Measurements from ENCODE around the gene RBM20. TPM values are rescaled to one million over a fixed set of nuclear protein-coding genes. Genes with fewer than 3 reads are reported as not detected.

Gene RBM20
- total RNA-seq, 4 donors from 2014 or later = 1.6 to 18.6 (median 3.2) TPM

DNA sequence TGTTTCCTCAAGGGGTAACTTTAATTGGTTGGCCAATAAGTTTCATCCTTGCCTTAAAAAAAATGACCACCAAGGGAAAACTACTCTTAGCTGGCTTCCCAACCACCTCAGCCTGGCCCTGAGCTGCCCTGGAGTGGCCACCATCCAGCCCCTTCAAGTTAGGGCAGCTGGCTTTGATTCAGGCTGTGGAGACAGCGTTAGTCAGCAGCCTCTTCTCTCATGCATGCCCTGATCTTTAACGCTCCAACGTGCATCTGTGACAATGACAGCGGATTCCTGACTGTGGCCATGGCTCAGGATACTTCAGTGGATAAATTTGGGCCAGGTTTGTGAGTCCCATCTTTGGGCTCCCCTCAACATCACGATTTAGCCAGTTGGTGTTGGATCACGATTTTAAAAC, 111.6 kb downstream of the RBM20 start:
- no peaks in the 10 kb centered on the region for H3K27me3 ChIP-seq
- H3K27ac ChIP-seq = no peak overlapping the region
- no peak overlapping the region for H3K4me3 ChIP-seq
- TF ChIP-seq POLR2A (IDR thresholded peaks at IDR 0.05) (no peak), EP300 (IDR thresholded peaks at IDR 0.05) (no peak), POLR2AphosphoS5 (IDR thresholded peaks at IDR 0.05) (no peak)
- TF ChIP-seq, protein P1, sequence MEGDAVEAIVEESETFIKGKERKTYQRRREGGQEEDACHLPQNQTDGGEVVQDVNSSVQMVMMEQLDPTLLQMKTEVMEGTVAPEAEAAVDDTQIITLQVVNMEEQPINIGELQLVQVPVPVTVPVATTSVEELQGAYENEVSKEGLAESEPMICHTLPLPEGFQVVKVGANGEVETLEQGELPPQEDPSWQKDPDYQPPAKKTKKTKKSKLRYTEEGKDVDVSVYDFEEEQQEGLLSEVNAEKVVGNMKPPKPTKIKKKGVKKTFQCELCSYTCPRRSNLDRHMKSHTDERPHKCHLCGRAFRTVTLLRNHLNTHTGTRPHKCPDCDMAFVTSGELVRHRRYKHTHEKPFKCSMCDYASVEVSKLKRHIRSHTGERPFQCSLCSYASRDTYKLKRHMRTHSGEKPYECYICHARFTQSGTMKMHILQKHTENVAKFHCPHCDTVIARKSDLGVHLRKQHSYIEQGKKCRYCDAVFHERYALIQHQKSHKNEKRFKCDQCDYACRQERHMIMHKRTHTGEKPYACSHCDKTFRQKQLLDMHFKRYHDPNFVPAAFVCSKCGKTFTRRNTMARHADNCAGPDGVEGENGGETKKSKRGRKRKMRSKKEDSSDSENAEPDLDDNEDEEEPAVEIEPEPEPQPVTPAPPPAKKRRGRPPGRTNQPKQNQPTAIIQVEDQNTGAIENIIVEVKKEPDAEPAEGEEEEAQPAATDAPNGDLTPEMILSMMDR (IDR thresholded peaks at IDR 0.05) = no peak
- DNase-seq (ENCODE audit: low spot score in 2 of 2) = no peak
- WGBS = 74% methylated on average over 6 of the region's 6 CpGs
- H3K36me3 ChIP-seq = no peaks in the 10 kb centered on the region
- H3K9me3 ChIP-seq = no peaks in the 10 kb centered on the region
- no peaks in the 10 kb centered on the region for H3K4me1 ChIP-seq

DNA sequence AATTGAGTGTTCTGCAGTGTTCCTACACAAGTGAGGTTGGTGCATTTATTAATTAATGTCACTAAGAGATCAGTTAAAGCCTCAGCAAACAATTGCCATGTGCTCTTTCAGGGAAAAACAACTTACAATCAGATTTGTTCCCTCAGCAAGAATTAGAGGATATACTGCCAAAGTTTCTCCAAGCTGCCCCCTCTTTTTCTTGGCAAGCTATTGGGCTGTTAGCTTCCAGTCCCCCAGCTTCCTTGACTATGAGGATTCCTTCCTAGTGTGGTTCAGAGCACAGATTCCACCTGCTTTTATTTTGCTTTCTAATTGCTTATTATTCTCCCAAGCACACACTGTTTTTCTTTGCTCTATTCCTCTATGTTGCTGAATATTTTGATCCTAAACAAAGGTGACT, 112.7 kb downstream of the RBM20 start:
- Histone ChIP-seq H3K27ac (no peak overlapping the region), H3K36me3 (no peaks in the 10 kb centered on the region), H3K27me3 (no peaks in the 10 kb centered on the region), H3K9me3 (no peaks in the 10 kb centered on the region), H3K4me1 (no peaks in the 10 kb centered on the region), H3K4me3 (no peak overlapping the region)
- DNase-seq (ENCODE audit: low spot score in 2 of 2) = no peak
- no peak for TF ChIP-seq EP300 (IDR thresholded peaks at IDR 0.05)
- TF ChIP-seq POLR2A (IDR thresholded peaks at IDR 0.05) = no peak
- no peak for TF ChIP-seq POLR2AphosphoS5 (IDR thresholded peaks at IDR 0.05)
- TF ChIP-seq, protein P1 (IDR thresholded peaks at IDR 0.05) = no peak

DNA sequence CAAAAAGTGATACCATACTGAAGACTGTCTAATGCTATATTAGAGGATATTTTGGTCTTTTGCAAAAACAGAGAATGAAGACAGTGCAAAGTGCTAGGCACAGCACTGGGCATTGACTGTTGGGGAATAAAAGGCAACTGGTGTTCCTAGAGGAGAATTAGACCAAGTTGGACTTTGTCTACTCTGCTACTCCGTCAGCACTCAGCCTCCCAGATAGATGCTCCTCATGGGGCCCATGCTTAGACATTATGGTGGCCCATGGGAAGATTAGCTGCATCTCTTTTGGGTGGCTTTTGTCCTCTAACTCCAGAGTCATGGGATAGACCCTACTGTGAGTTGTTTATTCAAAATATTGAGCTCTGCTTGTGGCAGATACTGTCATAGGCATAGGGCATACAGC, 113.5 kb downstream of the RBM20 start:
- Histone ChIP-seq H3K36me3 (no peaks in the 10 kb centered on the region), H3K9me3 (no peaks in the 10 kb centered on the region), H3K27me3 (no peaks in the 10 kb centered on the region), H3K4me3 (no peak overlapping the region), H3K27ac (no peak overlapping the region), H3K4me1 (no peaks in the 10 kb centered on the region)
- DNase-seq (ENCODE audit: low spot score in 2 of 2) = no peak
- 100% methylated on average over 1 of the region's 1 CpG for WGBS
- TF ChIP-seq POLR2AphosphoS5 (IDR thresholded peaks at IDR 0.05) (no peak), POLR2A (IDR thresholded peaks at IDR 0.05) (no peak), EP300 (IDR thresholded peaks at IDR 0.05) (no peak)
- TF ChIP-seq, protein P1 (IDR thresholded peaks at IDR 0.05) = no peak

DNA sequence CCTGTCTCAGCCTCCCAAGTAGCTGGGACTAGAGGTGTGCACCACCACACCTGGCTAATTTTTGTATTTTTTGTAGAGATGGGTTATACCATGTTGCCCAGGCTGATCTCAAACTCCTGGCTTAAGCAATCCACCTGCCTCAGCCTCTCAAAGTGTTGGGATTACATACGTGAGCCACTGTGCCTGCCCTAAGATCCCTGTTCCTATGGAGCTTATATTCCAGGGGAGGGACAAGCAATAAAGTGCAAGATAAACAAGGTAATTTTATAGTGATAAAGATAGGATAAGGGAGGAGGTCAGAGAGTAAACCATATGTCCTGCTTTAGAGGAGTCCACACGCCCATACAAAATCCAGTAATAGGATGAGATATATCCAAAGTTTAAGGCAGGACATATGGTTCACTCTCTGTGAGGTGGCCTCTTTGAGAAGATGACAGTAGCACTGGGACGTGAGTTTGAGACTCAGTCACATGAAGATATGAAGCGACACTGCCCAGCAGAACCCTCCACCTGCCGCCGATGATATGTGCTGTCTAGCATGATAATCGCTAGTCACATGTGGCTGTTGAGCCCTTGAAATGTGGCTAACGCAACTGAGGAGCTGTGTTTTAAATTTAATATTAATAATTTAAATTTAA, 114.1 kb downstream of the RBM20 start:
- no peaks in the 10 kb centered on the region for H3K36me3 ChIP-seq
- H3K27me3 ChIP-seq = no peaks in the 10 kb centered on the region
- DNase-seq (ENCODE audit: low spot score in 2 of 2) = no peak
- no peak for TF ChIP-seq POLR2AphosphoS5 (IDR thresholded peaks at IDR 0.05)
- no peak for TF ChIP-seq POLR2A (IDR thresholded peaks at IDR 0.05)
- TF ChIP-seq, protein P1 (IDR thresholded peaks at IDR 0.05) = no peak
- no peak for TF ChIP-seq EP300 (IDR thresholded peaks at IDR 0.05)
- WGBS = 96% methylated on average over 8 of the region's 8 CpGs
- no peaks in the 10 kb centered on the region for H3K4me1 ChIP-seq
- no peaks in the 10 kb centered on the region for H3K9me3 ChIP-seq
- H3K27ac ChIP-seq = peak overlapping the region; percentile 14
- H3K4me3 ChIP-seq = no peak overlapping the region

DNA sequence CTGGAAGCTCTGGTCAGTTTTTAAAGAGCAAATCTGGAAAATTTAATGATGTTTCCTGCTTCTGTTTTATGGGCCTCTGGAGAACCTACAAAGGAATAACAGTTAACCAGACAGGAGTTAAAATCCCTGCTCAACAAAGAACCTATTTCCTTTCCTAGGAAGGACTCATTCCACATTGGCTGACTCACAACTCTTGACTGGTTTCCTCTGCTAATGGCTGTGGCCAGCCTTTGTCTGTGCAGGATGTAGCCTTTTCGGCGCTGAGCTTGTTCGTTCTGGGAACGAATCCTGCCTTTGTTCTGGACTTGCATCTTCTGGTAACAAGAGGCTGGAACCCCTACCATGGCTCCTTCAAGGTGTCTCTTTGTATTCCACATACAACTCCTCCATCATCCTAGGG, 114.8 kb downstream of the RBM20 start:
- TF ChIP-seq POLR2AphosphoS5 (IDR thresholded peaks at IDR 0.05) = no peak
- TF ChIP-seq, protein P1 (IDR thresholded peaks at IDR 0.05) = no peak
- TF ChIP-seq EP300 (IDR thresholded peaks at IDR 0.05) = no peak
- no peak for TF ChIP-seq POLR2A (IDR thresholded peaks at IDR 0.05)
- no peak for DNase-seq (ENCODE audit: low spot score in 2 of 2)
- 75% methylated on average over 4 of the region's 4 CpGs for WGBS
- H3K36me3 ChIP-seq = no peaks in the 10 kb centered on the region
- no peak overlapping the region for H3K27ac ChIP-seq
- no peaks in the 10 kb centered on the region for H3K27me3 ChIP-seq
- no peak overlapping the region for H3K4me3 ChIP-seq
- H3K9me3 ChIP-seq = no peaks in the 10 kb centered on the region
- no peaks in the 10 kb centered on the region for H3K4me1 ChIP-seq

All from suprapubic skin (tissue), 4 donors.